ENCODE data around the gene IDS.

DNA sequence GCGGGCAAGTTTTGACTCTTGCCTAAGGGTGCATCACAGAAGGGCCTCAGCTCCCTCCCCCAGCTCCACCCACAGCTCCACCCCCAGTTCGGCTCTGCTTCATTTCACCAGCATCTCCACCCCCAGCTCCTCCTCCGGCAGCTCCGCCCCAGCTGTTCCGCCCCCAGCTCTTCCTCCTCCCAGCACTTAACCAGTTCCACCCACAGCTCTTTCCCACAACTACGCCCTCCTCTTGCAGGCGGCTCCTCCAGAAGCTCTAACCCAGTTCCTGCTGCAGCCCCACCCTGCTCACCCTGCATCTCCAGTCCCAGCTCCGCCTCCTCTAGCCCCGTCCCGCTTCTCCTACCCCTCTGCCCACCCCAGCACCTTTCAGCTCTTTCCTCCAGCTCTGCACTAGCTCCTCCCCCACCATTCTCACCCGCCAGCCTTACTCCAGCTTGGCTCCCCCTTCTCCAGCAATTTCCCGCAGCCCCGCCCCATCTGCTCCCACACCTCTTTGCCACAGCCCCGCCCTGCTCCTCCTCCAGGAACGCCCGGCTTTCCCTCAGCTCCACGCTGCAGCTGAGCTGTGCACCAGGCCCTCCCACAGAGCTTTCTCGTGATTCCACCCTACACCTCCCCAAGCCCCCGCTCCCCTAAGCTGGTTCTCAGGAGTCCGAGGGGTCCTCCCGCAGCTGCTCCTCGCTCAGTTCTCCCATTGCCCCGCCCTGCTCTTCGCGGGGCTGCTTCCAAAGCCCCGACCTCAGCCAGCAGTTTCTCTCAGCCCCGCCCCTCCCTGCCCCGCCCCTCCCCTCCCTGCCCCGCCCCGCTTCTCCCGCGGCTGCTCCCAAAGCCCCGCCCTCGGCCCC lies 34.4 kb upstream of the IDS start:
- TF ChIP-seq, protein P1, sequence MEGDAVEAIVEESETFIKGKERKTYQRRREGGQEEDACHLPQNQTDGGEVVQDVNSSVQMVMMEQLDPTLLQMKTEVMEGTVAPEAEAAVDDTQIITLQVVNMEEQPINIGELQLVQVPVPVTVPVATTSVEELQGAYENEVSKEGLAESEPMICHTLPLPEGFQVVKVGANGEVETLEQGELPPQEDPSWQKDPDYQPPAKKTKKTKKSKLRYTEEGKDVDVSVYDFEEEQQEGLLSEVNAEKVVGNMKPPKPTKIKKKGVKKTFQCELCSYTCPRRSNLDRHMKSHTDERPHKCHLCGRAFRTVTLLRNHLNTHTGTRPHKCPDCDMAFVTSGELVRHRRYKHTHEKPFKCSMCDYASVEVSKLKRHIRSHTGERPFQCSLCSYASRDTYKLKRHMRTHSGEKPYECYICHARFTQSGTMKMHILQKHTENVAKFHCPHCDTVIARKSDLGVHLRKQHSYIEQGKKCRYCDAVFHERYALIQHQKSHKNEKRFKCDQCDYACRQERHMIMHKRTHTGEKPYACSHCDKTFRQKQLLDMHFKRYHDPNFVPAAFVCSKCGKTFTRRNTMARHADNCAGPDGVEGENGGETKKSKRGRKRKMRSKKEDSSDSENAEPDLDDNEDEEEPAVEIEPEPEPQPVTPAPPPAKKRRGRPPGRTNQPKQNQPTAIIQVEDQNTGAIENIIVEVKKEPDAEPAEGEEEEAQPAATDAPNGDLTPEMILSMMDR (IDR thresholded peaks at IDR 0.05; ENCODE audit: control extremely low read depth in 1 of 3, insufficient read depth in 1 of 3, low read depth in 1 of 3, low read length in 3 of 3), result no peak
- TF ChIP-seq EP300 (IDR thresholded peaks at IDR 0.05; ENCODE audit: borderline replicate concordance in 1 of 2, low read depth in 2 of 2, low read length in 2 of 2) (no peak), CEBPB (IDR thresholded peaks at IDR 0.05; ENCODE audit: low read depth, low read length) (no peak), POLR2AphosphoS5 (IDR thresholded peaks at IDR 0.05; ENCODE audit: low read depth, low read length) (no peak), EGR1 (IDR thresholded peaks at IDR 0.05; ENCODE audit: borderline replicate concordance, low read depth, low read length) (no peak), RAD21 (IDR thresholded peaks at IDR 0.05 in 1 of 2, conservative IDR thresholded peaks at IDR 0.05 in 1 of 2; ENCODE audit: low read depth in 2 of 2, low read length in 2 of 2) (no peak)
- TF ChIP-seq, protein P2, sequence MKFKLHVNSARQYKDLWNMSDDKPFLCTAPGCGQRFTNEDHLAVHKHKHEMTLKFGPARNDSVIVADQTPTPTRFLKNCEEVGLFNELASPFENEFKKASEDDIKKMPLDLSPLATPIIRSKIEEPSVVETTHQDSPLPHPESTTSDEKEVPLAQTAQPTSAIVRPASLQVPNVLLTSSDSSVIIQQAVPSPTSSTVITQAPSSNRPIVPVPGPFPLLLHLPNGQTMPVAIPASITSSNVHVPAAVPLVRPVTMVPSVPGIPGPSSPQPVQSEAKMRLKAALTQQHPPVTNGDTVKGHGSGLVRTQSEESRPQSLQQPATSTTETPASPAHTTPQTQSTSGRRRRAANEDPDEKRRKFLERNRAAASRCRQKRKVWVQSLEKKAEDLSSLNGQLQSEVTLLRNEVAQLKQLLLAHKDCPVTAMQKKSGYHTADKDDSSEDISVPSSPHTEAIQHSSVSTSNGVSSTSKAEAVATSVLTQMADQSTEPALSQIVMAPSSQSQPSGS (IDR thresholded peaks at IDR 0.05; ENCODE audit: low read length), result no peak

Data from H1 (cell line).